ENCODE results near the gene PLEKHO2. TPM values are rescaled to one million over a fixed set of nuclear protein-coding genes. Genes with fewer than 3 reads are reported as not detected.

PLEKHO2 gene
- total RNA-seq, 2 experiments from 2014 or later, result 12.5 to 12.7 TPM

DNA sequence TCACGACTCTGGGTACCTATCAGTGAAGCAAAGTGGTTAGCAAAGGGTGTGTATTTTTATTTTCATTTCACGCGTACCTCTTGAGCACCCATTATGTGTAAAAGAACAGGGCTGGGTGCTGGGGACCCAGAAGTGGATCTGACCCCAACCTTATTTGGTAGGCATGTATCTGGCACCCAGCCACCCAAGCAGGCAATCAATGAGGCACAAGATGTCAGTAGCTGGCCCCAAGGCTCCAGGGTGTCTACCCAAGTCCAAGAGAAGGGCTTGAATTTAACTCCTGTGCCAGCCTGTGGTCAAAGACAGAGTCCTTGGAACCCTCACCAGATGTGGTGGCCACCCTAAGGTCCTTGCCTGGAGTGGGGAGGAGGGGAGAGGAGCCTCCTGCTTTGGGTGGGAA lies 5.7 kb downstream of the PLEKHO2 start:
- DNase-seq, result no peak
- no peak overlapping the region for H3K4me3 Mint-ChIP-seq
- CTCF ChIA-PET, result interaction anchor here (1.1 to 1.7 kb wide), 2 partner anchors 42 to 47 kb away, joined by 3 to 5 read pairs; no protein-coding TSS in a partner anchor
- no peaks in the 10 kb centered on the region for H3K9me3 Mint-ChIP-seq
- H3K27me3 Mint-ChIP-seq (ENCODE audit: low read depth), result no peaks in the 10 kb centered on the region
- H3K36me3 Mint-ChIP-seq (ENCODE audit: low read depth), result peaks cover 15% of the 10 kb centered on the region
- H3K27ac Mint-ChIP-seq, result no peak overlapping the region
- peaks cover 51% of the 10 kb centered on the region for H3K4me1 Mint-ChIP-seq (ENCODE audit: low read depth)
- intact Hi-C loops (cut with micrococcal nuclease), result no loop called here

DNA sequence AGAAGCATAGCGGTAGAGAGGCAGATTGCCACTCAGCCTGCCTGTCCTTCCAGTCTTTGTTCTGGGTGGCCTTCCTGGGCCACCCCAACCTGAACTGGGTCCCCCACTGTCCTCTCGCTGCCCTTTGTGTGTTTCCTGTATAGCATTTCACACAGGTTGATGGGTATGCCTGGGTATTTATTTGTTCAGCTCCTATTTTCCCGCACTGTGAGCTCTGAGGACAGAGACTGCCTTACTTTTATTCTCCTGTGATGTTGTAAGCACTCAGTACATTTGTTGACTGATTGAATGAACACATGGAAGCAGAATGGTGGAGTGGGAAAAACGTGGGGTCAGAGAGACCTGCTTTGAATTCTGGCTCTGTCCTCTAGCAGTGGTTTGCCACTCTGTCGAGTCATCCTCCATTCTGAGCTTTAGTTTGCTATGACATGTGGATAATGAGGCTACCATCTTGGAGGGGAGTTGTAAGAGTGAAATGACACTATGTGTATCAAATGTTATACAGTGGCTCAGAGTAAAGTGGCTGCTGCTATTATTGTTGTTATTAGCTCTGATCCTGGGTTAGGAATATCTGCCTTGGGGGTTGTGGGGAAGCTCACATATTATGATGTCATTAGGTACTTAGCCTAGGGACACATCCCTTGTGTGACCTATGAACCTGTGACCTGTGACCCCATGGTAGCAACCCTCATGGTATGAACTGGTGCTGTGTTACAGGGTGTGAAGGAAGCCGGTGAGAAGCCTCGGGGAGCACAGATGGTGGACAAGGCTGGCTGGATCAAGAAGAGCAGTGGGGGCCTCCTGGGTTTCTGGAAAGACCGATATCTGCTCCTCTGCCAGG lies 6.4 kb downstream of the PLEKHO2 start:
- Mint-ChIP-seq H3K9me3 (no peaks in the 10 kb centered on the region), H3K4me1 (ENCODE audit: low read depth) (peaks cover 47% of the 10 kb centered on the region), H3K4me3 (no peak overlapping the region), H3K27me3 (ENCODE audit: low read depth) (no peaks in the 10 kb centered on the region), H3K36me3 (ENCODE audit: low read depth) (peaks cover 15% of the 10 kb centered on the region), H3K27ac (peak overlapping the region; percentile 20)
- DNase-seq, result no peak
- intact Hi-C loops (cut with micrococcal nuclease), result no loop called here
- CTCF ChIA-PET, result interaction anchor here (1.0 to 1.7 kb wide), 3 partner anchors 12 to 47 kb away, joined by 3 to 5 read pairs (median 4); no protein-coding TSS in a partner anchor

DNA sequence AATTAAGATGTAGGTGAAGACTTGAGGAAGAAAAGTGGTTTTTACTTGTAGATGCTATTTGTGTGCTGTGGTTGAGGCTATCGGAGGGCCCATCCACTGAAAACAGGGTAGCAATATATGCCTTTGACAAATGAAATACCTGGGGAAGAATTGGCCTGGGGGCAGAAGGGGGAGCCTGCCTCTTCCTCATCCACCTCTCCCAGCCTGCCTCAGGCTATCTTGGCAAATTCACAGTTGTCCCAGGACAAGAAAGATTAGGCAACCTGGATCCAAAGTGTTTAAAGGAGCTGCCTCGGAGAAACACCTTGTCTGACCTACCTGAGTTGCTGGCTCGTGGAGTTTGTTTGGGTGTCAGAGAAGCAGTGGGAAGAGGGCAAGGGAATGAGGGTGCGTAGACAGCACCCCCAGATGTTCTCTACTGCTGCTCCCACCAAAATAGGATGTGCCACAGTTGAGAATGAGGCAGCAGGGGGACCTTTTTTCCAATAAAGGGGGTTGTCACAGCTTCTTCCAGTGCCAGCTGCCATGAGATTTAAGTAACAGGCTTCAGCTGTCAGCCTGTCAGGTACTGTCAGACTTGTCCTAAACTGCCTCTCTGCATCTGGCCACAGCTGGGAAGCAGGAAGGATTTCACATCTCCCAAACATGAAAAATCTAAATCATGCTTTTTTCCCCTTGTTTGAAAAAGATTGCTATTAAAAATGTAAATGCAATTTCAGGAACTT lies 9.2 kb downstream of the PLEKHO2 start:
- Mint-ChIP-seq H3K4me1 (ENCODE audit: low read depth) (peaks cover 35% of the 10 kb centered on the region), H3K27me3 (ENCODE audit: low read depth) (no peaks in the 10 kb centered on the region), H3K27ac (no peak overlapping the region), H3K9me3 (no peaks in the 10 kb centered on the region), H3K36me3 (ENCODE audit: low read depth) (peaks cover 24% of the 10 kb centered on the region), H3K4me3 (no peak overlapping the region)
- no peak for DNase-seq
- CTCF ChIA-PET, result interaction anchor here (0.7 kb wide), 1 partner anchor 15 kb away, joined by 3 read pairs; no protein-coding TSS in a partner anchor
- intact Hi-C loops (cut with micrococcal nuclease), result no loop called here

DNA sequence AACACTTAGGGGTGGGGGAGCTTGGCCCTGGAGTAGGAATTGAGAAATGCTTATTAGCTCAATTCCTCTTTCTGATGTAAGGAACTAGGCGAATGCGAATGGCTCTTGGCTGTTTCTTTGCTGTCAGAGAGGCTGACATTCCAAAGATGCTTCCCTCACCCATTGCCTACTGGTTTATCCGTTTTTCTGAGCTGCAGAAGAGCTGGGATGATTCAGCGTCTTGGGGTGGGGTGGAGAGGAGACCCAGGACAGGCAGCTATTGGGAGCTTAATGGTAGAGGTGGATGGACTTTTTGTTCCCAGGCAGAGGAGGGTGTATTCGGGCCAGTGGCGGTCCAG lies 9.8 kb downstream of the PLEKHO2 start:
- no peak overlapping the region for H3K27ac Mint-ChIP-seq
- CTCF ChIA-PET, result interaction anchor here (0.7 kb wide), 1 partner anchor 16 kb away, joined by 3 read pairs; no protein-coding TSS in a partner anchor
- H3K4me3 Mint-ChIP-seq, result no peak overlapping the region
- H3K4me1 Mint-ChIP-seq (ENCODE audit: low read depth), result peaks cover 37% of the 10 kb centered on the region
- no peaks in the 10 kb centered on the region for H3K9me3 Mint-ChIP-seq
- intact Hi-C loops (cut with micrococcal nuclease), result no loop called here
- no peak for DNase-seq
- peaks cover 28% of the 10 kb centered on the region for H3K36me3 Mint-ChIP-seq (ENCODE audit: low read depth)
- no peaks in the 10 kb centered on the region for H3K27me3 Mint-ChIP-seq (ENCODE audit: low read depth)

DNA sequence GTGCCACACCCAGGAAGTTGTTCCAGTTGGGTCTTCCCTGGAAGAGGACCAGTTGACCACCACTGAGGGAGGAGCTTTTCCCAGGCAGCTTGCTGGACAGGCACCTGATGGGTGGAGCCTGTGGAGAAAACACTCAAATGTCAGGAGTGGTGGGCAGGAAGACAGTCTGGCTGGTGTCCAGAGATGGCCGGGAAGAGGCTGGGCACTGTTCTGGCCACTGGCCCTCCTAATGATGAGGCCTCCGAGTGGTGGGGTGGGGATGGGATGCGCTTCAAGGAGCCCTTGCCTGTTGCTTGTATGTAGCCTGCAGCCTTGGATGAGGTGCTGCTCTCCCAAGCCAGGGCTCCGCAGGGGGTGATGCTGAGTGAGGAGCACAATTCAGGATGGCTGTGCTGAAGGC lies 12.3 kb downstream of the PLEKHO2 start:
- no peak for DNase-seq
- no peak overlapping the region for H3K4me3 Mint-ChIP-seq

GRCh38 chr15:64854526-64854925 lies 12.8 kb downstream of the PLEKHO2 start:
- no peaks in the 10 kb centered on the region for H3K27me3 Mint-ChIP-seq (ENCODE audit: low read depth)
- H3K36me3 Mint-ChIP-seq (ENCODE audit: low read depth), result peaks cover 22% of the 10 kb centered on the region
- CTCF ChIA-PET, result no interaction called here
- DNase-seq, result no peak
- intact Hi-C loops (cut with micrococcal nuclease), result no loop called here
- H3K9me3 Mint-ChIP-seq, result no peaks in the 10 kb centered on the region
- H3K27ac Mint-ChIP-seq, result no peak overlapping the region
- no peak overlapping the region for H3K4me3 Mint-ChIP-seq
- peaks cover 39% of the 10 kb centered on the region for H3K4me1 Mint-ChIP-seq (ENCODE audit: low read depth)

More for the DNA sequence above, 12.3 kb downstream of the PLEKHO2 start:
- CTCF ChIA-PET, result no interaction called here
- peaks cover 39% of the 10 kb centered on the region for H3K4me1 Mint-ChIP-seq (ENCODE audit: low read depth)
- intact Hi-C loops (cut with micrococcal nuclease), result no loop called here
- H3K27me3 Mint-ChIP-seq (ENCODE audit: low read depth), result no peaks in the 10 kb centered on the region
- peaks cover 22% of the 10 kb centered on the region for H3K36me3 Mint-ChIP-seq (ENCODE audit: low read depth)
- no peaks in the 10 kb centered on the region for H3K9me3 Mint-ChIP-seq
- no peak overlapping the region for H3K27ac Mint-ChIP-seq

- CTCF ChIA-PET, result interaction anchor here (0.6 to 1.4 kb wide), 4 partner anchors 46 to 52 kb away, joined by 3 to 5 read pairs (median 3); no protein-coding TSS in a partner anchor
- H3K4me3 Mint-ChIP-seq, result no peak overlapping the region
- no peak for DNase-seq
- no peak overlapping the region for H3K27ac Mint-ChIP-seq
- H3K4me1 Mint-ChIP-seq (ENCODE audit: low read depth), result peaks cover 39% of the 10 kb centered on the region
- intact Hi-C loops (cut with micrococcal nuclease), result no loop called here
- H3K36me3 Mint-ChIP-seq (ENCODE audit: low read depth), result peaks cover 20% of the 10 kb centered on the region
- H3K27me3 Mint-ChIP-seq (ENCODE audit: low read depth), result no peaks in the 10 kb centered on the region
- no peaks in the 10 kb centered on the region for H3K9me3 Mint-ChIP-seq
Measured at GRCh38 chr15:64855205-64855975, 13.7 kb downstream of the PLEKHO2 start.

GRCh38 chr15:64856429-64857145 lies 14.9 kb downstream of the PLEKHO2 start:
- intact Hi-C loops (cut with micrococcal nuclease), result no loop called here
- no peaks in the 10 kb centered on the region for H3K27me3 Mint-ChIP-seq (ENCODE audit: low read depth)
- CTCF ChIA-PET, result interaction anchor here (1.4 kb wide), 2 partner anchors 47 to 50 kb away, joined by 3 to 5 read pairs; no protein-coding TSS in a partner anchor
- peaks cover 18% of the 10 kb centered on the region for H3K36me3 Mint-ChIP-seq (ENCODE audit: low read depth)
- H3K4me3 Mint-ChIP-seq, result no peak overlapping the region
- no peak overlapping the region for H3K27ac Mint-ChIP-seq
- H3K4me1 Mint-ChIP-seq (ENCODE audit: low read depth), result peaks cover 39% of the 10 kb centered on the region
- H3K9me3 Mint-ChIP-seq, result no peaks in the 10 kb centered on the region
- no peak for DNase-seq

DNA sequence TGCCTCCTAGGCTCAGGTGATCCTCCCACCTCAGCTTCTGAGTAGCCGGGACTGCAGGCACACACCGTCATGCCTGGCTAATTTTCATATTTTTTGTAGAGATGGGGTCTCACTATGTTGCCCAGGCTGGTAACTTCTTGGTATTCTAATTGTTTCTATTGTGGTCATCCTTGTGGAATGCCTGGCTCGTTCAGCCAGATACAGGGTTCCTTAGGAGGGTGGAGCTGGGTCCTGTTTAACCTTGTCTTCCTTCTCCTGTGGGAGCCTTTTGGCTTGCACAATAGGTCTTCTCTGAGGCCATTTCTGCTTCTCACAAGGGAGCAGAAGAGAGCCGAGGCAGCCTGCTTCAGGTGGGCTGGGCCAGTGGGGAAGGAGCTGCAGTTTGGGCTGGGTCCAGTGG lies 15.7 kb downstream of the PLEKHO2 start:
- Mint-ChIP-seq H3K27ac (no peak overlapping the region), H3K36me3 (ENCODE audit: low read depth) (peaks cover 19% of the 10 kb centered on the region), H3K9me3 (no peaks in the 10 kb centered on the region), H3K4me3 (no peak overlapping the region), H3K27me3 (ENCODE audit: low read depth) (no peaks in the 10 kb centered on the region), H3K4me1 (ENCODE audit: low read depth) (peaks cover 35% of the 10 kb centered on the region)
- DNase-seq, result no peak
- intact Hi-C loops (cut with micrococcal nuclease), result no loop called here
- CTCF ChIA-PET, result no interaction called here

- Mint-ChIP-seq H3K4me1 (ENCODE audit: low read depth) (peaks cover 35% of the 10 kb centered on the region), H3K9me3 (no peaks in the 10 kb centered on the region), H3K27me3 (ENCODE audit: low read depth) (no peaks in the 10 kb centered on the region), H3K36me3 (ENCODE audit: low read depth) (peaks cover 20% of the 10 kb centered on the region), H3K4me3 (no peak overlapping the region), H3K27ac (no peak overlapping the region)
- CTCF ChIA-PET, result interaction anchor here (0.6 kb wide), 1 partner anchor 34 kb away, joined by 3 read pairs; no protein-coding TSS in a partner anchor
- intact Hi-C loops (cut with micrococcal nuclease), result no loop called here
- no peak for DNase-seq
Measured at GRCh38 chr15:64858021-64858575, 16.4 kb downstream of the PLEKHO2 start.

- no peak overlapping the region for H3K4me3 Mint-ChIP-seq
- intact Hi-C loops (cut with micrococcal nuclease), result no loop called here
- peaks cover 33% of the 10 kb centered on the region for H3K4me1 Mint-ChIP-seq (ENCODE audit: low read depth)
- DNase-seq, result no peak
- H3K36me3 Mint-ChIP-seq (ENCODE audit: low read depth), result peaks cover 22% of the 10 kb centered on the region
- H3K9me3 Mint-ChIP-seq, result no peaks in the 10 kb centered on the region
- no peaks in the 10 kb centered on the region for H3K27me3 Mint-ChIP-seq (ENCODE audit: low read depth)
- CTCF ChIA-PET, result interaction anchor here (0.9 to 1.7 kb wide), 2 partner anchors 18 to 23 kb away, joined by 3 read pairs; no protein-coding TSS in a partner anchor
- no peak overlapping the region for H3K27ac Mint-ChIP-seq
Measured at GRCh38 chr15:64859226-64859625, 17.5 kb downstream of the PLEKHO2 start.

All from activated naive CD4-positive, alpha-beta T cell treated with anti-CD3 and anti-CD28 coated beads for 36 hours (primary cell).